ENCODE results near the gene SLC39A11.
"Not testable (repeated sequence)": the region's sequence is repeated elsewhere in the genome, so short reads cannot be mapped to it uniquely, and the experiment has no call there.

SLC39A11 gene

DNA sequence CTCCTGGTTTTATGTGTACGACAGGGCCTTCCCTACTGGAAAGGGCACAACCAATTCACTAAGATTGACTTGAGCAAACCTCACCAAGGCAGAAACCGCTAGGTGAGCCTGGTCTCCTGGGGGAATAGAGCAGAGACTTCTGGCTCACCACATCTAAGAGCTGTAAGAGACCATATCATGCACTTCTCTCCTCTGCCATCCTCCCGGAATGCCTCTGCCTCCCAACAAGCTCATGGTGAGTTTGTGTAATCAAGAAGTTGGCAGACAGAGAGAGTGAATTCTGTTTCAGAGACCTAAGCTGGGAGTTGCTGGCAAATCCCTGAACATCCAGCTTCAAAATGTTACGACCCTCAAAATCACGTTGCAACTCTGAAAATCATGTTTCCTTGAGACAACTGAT is 154.8 kb downstream of the SLC39A11 start:
- TF ChIP-seq, protein P1, sequence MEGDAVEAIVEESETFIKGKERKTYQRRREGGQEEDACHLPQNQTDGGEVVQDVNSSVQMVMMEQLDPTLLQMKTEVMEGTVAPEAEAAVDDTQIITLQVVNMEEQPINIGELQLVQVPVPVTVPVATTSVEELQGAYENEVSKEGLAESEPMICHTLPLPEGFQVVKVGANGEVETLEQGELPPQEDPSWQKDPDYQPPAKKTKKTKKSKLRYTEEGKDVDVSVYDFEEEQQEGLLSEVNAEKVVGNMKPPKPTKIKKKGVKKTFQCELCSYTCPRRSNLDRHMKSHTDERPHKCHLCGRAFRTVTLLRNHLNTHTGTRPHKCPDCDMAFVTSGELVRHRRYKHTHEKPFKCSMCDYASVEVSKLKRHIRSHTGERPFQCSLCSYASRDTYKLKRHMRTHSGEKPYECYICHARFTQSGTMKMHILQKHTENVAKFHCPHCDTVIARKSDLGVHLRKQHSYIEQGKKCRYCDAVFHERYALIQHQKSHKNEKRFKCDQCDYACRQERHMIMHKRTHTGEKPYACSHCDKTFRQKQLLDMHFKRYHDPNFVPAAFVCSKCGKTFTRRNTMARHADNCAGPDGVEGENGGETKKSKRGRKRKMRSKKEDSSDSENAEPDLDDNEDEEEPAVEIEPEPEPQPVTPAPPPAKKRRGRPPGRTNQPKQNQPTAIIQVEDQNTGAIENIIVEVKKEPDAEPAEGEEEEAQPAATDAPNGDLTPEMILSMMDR (IDR thresholded peaks at IDR 0.05; ENCODE audit: low read depth, low read length) = no peak
- Histone ChIP-seq H3K36me3 (peaks cover 19% of the 10 kb centered on the region), H3K27me3 (ENCODE audit: insufficient read depth, low read depth, severe bottlenecking) (no peaks in the 10 kb centered on the region), H3K27ac (peak overlapping the region; percentile 95), H3K4me3 (ENCODE audit: low read depth, low read length) (no peak overlapping the region), H3K9me3 (ENCODE audit: severe bottlenecking) (no peaks in the 10 kb centered on the region)
- no peak for DNase-seq

DNA sequence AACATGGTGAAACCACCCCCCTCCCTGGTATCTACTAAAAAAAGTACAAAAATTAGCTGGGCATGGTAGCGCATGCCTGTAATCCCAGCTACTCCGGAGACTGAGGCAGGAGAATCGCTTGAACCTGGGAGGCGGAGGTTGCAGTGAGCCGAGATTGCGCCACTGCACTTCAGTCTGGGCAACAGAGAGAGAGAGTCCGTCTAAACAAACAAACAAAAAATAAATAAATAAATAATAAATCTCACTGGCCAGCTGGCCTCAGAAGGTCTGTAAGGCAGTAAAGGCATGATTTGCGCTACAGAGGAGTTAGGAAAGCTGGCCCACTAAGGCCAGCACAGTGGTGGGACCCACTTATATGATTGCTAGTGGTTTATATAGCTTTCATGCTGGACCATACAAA is 155.2 kb downstream of the SLC39A11 start:
- H3K4me3 ChIP-seq (ENCODE audit: low read depth, low read length); H3K9me3 ChIP-seq (ENCODE audit: severe bottlenecking); DNase-seq; H3K27ac ChIP-seq; H3K27me3 ChIP-seq (ENCODE audit: insufficient read depth, low read depth, severe bottlenecking): not testable (repeated sequence)
- H3K36me3 ChIP-seq = peaks cover 19% of the 10 kb centered on the region

DNA sequence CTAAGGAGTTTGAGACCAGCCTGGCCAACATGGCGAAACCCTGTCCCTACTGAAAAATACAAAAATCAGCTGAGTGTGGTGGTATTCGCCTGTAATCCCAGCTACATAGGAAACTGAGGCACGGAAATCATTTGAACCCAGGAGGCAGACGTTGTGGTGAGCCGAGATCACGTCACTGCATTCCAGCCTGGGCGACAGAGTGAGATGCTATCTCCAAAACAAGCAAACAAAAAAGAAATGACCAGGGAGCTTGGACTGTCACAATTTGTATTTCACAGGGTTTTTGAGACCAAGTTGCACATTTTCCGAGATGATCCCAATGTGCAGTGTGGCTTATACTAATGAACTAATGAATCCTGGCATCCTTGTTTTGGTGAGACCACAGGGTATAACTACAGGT is 156.5 kb downstream of the SLC39A11 start:
- Histone ChIP-seq H3K4me3 (ENCODE audit: low read depth, low read length) (no peak overlapping the region), H3K27me3 (ENCODE audit: insufficient read depth, low read depth, severe bottlenecking) (no peaks in the 10 kb centered on the region), H3K27ac (no peak overlapping the region), H3K9me3 (ENCODE audit: severe bottlenecking) (no peaks in the 10 kb centered on the region), H3K36me3 (peaks cover 19% of the 10 kb centered on the region)
- TF ChIP-seq, protein P1 (IDR thresholded peaks at IDR 0.05; ENCODE audit: low read depth, low read length) = no peak
- DNase-seq = no peak

DNA sequence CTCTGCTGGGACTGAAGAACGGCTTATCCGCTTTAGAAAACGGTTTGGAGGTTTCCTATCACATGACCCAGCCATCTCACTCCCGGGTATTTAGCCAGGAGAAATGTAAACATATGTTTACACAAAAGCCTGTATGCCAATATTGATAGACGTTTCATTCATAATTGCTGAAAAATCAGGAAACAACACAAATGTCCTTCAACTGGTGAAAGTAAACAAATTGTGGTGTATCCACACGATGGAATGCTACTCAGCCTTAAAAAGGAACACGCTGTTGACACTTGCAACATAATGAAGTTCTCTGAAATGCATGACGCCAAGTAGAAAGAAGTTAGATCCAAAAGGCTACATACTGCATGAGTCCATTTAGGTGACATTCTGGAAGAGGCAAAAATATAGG is 157.6 kb downstream of the SLC39A11 start:
- TF ChIP-seq, protein P1 (IDR thresholded peaks at IDR 0.05; ENCODE audit: low read depth, low read length) = no peak
- DNase-seq = no peak
- no peak overlapping the region for H3K27ac ChIP-seq
- H3K27me3 ChIP-seq (ENCODE audit: insufficient read depth, low read depth, severe bottlenecking) = no peaks in the 10 kb centered on the region
- H3K36me3 ChIP-seq = peaks cover 17% of the 10 kb centered on the region
- H3K9me3 ChIP-seq (ENCODE audit: severe bottlenecking) = no peaks in the 10 kb centered on the region
- no peak overlapping the region for H3K4me3 ChIP-seq (ENCODE audit: low read depth, low read length)

DNA sequence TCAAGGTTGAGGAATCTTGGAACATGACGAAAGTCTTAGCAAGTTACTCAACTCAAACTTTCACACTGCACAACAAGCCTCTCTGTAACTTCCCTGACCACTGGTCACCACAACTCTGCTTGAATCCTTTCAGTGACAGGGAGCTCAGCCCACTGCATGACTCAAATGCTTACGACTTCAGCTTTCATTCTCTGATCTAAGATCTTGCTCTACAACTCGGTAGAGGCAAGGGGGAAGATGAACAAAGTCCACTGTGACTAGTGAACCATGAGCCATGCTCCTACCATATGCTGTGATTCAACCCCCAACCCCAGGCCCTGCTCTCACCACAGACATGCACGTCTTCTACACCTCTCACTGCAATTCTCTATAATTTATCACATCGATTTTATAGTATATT is 160.9 kb downstream of the SLC39A11 start:
- Histone ChIP-seq H3K36me3 (peaks cover 10% of the 10 kb centered on the region), H3K27ac (no peak overlapping the region), H3K9me3 (ENCODE audit: severe bottlenecking) (no peaks in the 10 kb centered on the region), H3K27me3 (ENCODE audit: insufficient read depth, low read depth, severe bottlenecking) (no peaks in the 10 kb centered on the region), H3K4me3 (ENCODE audit: low read depth, low read length) (no peak overlapping the region)
- TF ChIP-seq, protein P1 (IDR thresholded peaks at IDR 0.05; ENCODE audit: low read depth, low read length) = no peak
- DNase-seq = no peak

DNA sequence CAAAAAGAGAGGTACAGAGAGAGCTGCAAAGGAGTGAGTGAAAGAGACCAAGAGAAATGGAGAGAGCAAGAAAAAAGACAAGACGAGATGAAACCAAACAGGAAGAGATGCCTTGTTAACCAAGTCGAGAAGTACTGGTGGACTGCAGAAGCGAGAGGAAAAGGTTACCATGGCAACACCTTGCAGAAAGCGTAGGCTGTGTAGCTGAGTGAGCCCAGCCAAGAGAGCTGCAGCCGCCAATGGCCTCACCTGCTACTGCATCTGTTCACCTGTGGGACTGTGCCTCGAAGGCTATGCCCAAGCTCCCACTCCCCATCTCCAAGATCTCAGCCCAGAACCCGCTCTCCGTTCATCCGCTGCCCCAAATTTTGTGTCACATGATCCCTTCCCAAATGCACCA is 161.3 kb downstream of the SLC39A11 start:
- Histone ChIP-seq H3K9me3 (ENCODE audit: severe bottlenecking) (no peaks in the 10 kb centered on the region), H3K4me3 (ENCODE audit: low read depth, low read length) (no peak overlapping the region), H3K36me3 (peaks cover 8% of the 10 kb centered on the region), H3K27me3 (ENCODE audit: insufficient read depth, low read depth, severe bottlenecking) (no peaks in the 10 kb centered on the region), H3K27ac (no peak overlapping the region; the same call in 1 of the 2 replicates)
- TF ChIP-seq, protein P1 (IDR thresholded peaks at IDR 0.05; ENCODE audit: low read depth, low read length) = no peak
- DNase-seq = no peak

Measured in WERI-Rb-1 (cell line).